ENCODE data around the gene KRTAP10-6.
"Not testable (repeated sequence)": the region's sequence is repeated elsewhere in the genome, so short reads cannot be mapped to it uniquely, and the experiment has no call there.

KRTAP10-6 gene

DNA sequence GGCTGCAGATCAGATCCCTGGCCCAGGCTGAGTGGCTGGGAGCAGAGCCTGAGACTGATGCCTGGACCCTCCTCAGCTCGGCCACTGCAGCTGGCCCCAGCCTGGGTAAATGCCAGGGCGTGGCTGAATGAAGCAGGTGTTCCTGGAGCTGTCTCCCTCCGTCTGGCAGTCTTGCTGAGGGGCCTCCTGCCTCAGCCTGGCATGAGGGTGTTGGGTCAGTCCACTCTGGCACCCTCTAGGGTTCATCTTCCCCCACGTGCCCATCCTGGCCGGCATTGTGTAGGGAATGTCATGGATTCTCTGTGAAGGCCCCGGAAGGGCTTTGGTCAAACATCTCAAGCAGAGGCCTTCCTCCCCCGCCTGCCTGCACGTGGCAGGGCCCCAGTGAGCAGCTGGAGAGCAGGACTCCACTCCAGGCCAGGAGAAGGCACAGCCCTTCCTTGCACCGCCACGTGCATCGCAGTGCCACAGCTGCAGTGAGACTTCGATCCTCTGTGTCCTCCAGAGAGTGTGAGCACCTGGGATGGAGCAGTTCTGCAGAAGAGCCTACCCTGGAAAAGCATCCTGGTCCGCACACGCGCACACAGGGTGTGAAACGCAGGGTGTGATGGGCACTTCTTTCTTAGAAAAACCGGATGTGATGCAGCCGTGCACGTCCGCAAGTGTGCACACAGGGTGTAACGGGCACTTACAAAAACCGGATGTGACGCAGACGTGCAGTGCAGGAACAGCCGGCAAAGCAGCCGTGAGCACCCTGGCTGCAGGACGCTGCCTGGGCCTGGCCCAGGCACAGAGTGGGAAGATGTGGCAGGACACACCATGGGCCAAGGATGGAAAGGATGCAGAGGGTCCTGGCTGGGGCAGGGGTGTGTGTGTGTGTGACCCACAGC is 23.4 kb downstream of the KRTAP10-6 start:
- DNase-seq = no peak

DNA sequence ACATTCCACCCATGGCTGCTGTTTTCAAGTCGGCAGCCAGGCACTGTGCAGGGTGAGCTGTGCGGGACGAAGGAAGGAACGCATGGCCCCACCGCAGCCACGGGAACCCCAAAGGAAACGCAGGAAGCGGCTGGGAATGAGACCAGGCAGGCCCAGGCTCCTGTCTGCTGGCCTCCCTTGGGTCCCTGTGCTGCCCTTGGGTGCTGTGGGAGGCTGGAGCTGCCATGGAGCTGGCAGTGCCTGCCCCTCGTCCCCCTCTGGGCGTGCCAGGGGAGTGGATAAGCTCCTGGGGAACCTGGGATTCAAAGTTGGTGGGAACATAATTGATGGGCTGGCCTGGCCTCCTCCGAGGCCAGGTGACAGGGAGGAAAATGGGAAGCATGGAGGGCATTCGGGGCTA is 24.0 kb downstream of the KRTAP10-6 start:
- in situ Hi-C loops (cut with MboI; ENCODE audit: low pct_unique_long_range_greater_than_20kb, low sequenced_read_pairs) = loop anchor here (25.0 kb wide), 1 partner anchor 106 kb away; the partner anchor contains the start of gene LRRC3
- no peak for DNase-seq

More for the DNA sequence above, 23.4 kb downstream of the KRTAP10-6 start:
- in situ Hi-C loops (cut with MboI; ENCODE audit: low pct_unique_long_range_greater_than_20kb, low sequenced_read_pairs) = loop anchor here (25.0 kb wide), 1 partner anchor 107 kb away; the partner anchor contains the start of gene LRRC3

DNA sequence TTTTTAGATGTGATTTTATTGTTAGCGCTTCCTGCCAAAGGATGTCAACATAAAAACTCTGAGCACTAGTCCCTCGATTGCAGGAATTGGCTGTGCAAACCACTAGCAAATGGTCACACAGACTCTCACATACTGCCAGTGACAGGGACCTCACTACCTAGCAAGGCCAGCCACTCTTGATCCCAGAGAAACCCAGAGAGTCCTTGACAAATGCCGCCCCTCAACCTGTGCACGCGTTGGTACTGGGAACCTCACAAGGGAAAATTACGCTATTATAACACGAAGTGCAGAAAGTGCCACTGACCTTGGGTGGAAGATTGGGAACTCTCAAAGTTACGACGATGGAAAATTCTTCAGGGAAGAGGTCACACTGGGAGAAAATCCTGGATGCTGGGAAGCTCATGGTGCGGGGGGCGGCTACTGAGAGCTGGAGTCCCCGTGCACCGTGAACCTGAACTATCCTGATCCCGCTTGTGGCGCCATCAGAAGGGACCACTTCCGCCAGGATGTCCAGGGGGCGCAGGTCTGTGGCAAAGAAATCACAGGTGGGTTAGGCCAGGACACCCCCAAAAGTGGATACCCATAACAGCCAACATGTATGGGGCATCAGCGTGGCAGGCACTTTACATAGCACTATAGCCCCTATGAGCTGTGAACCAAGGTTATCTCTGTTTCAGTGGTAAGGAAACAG is 24.7 kb downstream of the KRTAP10-6 start:
- no peak for DNase-seq

DNA sequence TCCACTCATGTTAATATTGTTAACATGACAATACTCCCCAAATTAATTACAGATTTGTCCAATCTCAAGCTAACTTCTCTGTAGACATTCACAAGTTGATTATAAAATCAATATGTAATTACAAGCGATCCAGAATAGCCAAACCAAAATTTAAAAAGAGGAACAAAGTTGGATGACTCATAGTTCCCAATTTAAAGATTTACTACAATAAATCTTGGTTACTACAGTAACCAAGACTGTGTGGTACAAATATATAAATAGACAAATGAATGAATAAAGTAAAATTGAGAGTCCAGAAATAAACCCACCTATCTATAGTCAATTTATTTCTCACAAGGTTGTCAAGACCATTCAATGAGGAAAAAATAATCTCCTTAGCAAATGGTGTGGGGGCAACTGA is 25.9 kb downstream of the KRTAP10-6 start:
- in situ Hi-C loops (cut with MboI; ENCODE audit: low pct_unique_long_range_greater_than_20kb, low sequenced_read_pairs) = loop anchor here (25.0 kb wide), 1 partner anchor 104 kb away; the partner anchor contains the start of gene LRRC3
- DNase-seq = peak; percentile 79

More for the DNA sequence above, 24.7 kb downstream of the KRTAP10-6 start:
- in situ Hi-C loops (cut with MboI; ENCODE audit: low pct_unique_long_range_greater_than_20kb, low sequenced_read_pairs) = loop anchor here (25.0 kb wide), 1 partner anchor 105 kb away; the partner anchor contains the start of gene LRRC3

DNA sequence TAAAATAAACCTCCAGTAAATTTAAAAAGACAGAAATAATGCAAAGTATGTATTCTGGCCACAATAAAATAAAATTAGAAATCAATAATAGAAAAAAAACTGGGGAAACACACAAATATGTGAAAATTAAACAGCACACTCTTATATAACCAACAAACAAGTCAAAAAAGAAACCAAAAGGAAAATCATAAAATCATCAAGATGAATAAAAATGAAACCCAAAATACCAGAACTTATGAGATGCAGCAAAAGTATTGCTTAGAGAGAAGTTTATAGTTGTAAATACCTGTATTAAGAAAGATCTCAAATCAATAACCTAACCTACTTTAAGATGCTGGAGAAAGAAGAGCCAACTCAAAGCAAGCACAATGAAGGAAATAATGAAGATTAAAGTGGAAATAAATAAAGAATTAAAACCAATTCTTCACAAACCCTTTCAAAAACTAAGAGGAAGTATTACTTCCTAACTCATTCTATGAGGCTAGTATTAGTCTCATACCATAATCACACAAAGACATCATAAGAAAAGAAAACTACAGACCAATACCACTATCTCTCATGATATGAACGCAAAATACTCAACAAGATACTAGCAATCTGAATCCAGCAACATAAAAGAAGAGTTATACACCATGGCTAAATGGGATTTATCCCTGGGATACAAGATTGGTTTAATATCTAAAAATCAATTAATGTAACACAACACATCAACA is 27.3 kb downstream of the KRTAP10-6 start:
- DNase-seq = no peak
- in situ Hi-C loops (cut with MboI; ENCODE audit: low pct_unique_long_range_greater_than_20kb, low sequenced_read_pairs) = loop anchor here (25.0 kb wide), 1 partner anchor 103 kb away; the partner anchor contains the start of gene LRRC3

DNA sequence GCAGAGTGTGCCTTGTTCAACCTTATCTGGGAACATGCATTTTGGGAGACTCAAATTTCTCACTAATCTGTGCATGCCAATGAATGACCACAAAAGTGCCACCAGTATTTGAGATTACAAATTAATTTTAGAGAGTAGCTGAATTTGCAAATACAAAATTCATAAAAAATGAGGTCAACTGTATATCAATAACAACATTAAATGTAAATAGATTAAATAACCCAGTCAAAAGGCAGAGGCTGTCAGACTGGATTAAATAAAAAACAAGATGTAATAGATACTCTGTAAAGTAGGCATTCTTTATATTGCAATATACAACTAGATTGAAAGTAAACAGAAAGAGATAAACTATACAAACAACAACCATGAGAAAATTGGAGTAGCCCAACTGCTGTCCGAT is 28.2 kb downstream of the KRTAP10-6 start:
- DNase-seq = no peak
- in situ Hi-C loops (cut with MboI; ENCODE audit: low pct_unique_long_range_greater_than_20kb, low sequenced_read_pairs) = loop anchor here (25.0 kb wide), 1 partner anchor 102 kb away; the partner anchor contains the start of gene LRRC3

DNA sequence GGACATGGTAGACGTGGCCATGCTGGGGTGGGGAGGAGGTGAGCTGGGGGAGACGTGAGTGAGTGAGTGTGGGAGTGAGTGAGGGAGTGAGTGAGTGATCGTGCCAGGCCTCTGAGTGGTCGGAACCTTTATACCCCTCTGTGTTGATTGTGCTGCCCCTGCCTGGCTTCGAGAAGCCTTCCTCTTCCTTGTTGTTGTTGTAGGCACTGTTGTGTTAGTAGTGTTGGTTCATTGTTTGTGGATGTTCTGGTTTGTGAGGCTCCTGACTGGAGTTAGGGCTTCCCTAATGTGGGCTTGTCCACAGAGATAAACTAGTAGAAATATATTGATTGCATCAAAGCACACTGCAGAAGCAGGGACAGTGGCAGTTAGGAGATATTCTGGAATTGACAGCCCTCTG is 33.6 kb downstream of the KRTAP10-6 start, which contains the start of gene KRTAP10-3:
TSS of gene KRTAP10-3 (minus strand) at position 101 of the 400 bp plus-strand sequence. CDS start at position 21, 80 bp downstream.
- no peak for DNase-seq
- in situ Hi-C loops (cut with MboI; ENCODE audit: low pct_unique_long_range_greater_than_20kb, low sequenced_read_pairs) = loop anchor here (25.0 kb wide), 1 partner anchor 96 kb away; the partner anchor contains the start of gene LRRC3

DNA sequence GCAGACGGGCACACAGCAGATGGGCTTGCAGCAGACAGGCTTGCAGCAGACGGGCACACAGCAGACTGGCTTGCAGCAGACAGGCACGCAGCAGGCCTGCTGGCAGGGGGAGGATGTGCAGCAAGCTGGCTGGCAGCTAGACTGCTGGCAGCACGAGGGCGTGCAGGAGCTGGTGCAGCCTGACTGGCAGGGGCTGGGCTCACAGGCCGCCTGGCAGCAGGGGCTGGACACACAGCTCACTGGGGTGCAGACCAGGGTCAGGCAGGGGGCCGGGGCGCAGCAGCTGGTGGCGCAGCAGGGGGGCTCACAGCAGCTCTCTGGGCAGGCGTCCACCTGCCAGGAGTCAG is 34.0 kb downstream of the KRTAP10-6 start:
- in situ Hi-C loops (cut with MboI; ENCODE audit: low pct_unique_long_range_greater_than_20kb, low sequenced_read_pairs) = loop anchor here (25.0 kb wide), 1 partner anchor 96 kb away; the partner anchor contains the start of gene LRRC3
- DNase-seq = not testable (repeated sequence)

DNA sequence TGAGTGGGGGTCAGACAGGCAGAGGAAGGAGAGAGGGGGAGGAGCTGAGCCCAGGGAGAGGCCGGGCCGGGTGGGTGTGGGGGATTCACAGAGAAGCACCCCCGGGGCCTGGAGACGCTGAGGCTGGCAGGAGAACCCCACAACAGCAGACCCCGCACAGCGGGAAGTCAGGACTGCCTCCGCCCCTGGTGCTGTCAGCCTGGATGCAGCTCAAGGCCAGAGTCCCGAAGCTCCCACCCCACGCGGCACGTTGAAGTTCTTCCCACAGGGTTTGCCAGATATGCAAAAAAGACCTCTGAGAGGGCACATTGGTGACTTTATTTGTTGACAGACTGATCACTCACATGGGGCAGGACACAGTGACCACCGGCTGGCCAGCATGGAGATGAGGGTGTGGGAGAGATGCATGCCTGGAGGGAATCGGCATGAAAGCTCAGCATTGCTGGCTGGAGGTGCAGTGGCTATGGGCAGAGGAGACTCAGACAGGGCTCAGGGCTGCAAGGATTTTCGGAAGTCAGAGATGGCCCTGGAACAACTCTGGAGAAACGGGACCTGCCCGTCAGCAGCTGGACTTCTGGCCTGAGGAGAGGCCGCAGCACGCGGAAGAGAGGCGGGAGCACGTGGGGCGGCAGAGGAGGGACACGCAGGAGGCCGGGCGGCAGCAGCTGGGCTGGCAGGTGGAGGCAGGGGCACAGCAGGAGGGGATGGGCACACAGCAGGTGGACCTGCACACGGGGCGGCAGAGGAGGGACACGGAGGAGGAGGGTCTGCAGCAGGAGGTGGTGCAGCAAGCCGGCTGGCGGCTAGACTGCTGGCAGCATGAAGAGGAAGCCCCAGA is 34.6 kb downstream of the KRTAP10-6 start:
- DNase-seq = no peak
- in situ Hi-C loops (cut with MboI; ENCODE audit: low pct_unique_long_range_greater_than_20kb, low sequenced_read_pairs) = loop anchor here (25.0 kb wide), 1 partner anchor 95 kb away; the partner anchor contains the start of gene LRRC3

DNA sequence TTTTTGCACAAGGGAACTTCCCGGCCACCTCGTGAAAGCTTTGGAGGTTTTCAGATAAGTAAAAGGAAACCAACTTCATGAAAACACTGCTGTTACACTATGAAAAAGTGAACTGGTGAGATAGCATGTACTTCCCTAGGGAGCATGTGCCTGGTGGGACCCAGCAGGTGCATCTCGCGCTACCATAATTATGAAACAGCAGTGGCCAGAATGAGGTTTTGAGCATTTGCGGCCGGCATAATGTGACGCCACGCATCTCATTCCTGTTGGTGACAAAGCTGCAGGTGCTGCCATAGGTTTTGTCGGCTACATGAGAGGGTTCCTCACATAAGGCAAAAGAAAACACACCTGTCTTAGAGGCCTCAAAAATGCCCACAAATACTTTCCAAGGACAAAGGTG is 35.4 kb downstream of the KRTAP10-6 start:
- in situ Hi-C loops (cut with MboI; ENCODE audit: low pct_unique_long_range_greater_than_20kb, low sequenced_read_pairs) = loop anchor here (25.0 kb wide), 1 partner anchor 95 kb away; the partner anchor contains the start of gene LRRC3

DNA sequence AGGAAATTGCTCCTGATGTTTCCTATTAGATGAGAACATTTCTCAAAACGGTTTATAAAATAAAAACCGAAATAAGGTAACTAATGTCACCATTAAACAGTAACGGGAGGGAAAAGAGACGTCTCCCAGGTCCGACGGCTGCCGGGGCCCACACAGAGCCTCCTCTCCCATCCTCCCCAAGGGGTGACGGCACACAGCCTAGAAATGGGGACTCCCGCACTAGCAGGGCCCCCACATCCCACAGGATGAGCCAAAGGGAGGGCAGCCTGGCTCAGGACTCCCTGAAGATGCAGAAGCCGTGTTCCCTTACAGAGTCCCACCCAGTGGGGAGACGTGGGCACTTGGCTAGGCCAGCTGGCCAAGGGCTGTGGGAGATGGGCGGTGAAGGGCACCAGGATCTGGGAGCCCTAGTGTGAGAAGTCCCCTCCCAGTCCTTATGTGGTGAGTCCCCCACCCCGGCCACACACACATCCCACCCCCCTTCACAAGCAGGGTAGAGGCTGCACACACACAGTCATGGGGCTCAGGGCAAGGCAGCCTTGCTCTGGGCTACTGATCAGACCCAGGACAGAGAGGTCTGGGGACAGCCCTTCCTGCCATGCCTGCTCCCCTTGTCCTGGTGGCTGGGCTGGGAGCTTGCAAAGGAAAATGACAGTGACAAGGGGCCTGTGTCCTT is 37.0 kb downstream of the KRTAP10-6 start:
- no peak for DNase-seq
- in situ Hi-C loops (cut with MboI; ENCODE audit: low pct_unique_long_range_greater_than_20kb, low sequenced_read_pairs) = loop anchor here (25.0 kb wide), 1 partner anchor 93 kb away; the partner anchor contains the start of gene LRRC3

More for the DNA sequence above, 35.4 kb downstream of the KRTAP10-6 start:
- DNase-seq = no peak

DNA sequence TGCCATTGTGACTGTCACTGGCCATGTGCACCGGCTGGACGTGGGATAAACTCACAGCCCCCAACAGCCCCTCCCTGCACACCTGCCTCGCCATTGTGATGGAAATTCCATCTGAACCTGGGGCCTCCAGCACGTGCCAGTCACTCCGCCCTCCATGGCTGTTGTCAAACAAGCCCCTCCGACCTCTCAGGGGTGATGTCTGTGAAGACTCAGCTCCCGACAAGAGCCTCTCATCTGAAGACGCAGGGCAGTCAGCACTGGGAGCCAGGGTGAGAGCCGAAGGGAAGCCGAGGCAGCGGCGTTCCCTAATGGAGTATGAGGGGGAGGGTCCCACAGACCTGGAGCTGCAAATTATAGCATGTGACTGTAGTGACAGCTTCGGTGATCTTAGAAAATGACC is 39.6 kb downstream of the KRTAP10-6 start:
- in situ Hi-C loops (cut with MboI; ENCODE audit: low pct_unique_long_range_greater_than_20kb, low sequenced_read_pairs) = loop anchor here (25.0 kb wide), 1 partner anchor 90 kb away; the partner anchor contains the start of gene LRRC3

DNA sequence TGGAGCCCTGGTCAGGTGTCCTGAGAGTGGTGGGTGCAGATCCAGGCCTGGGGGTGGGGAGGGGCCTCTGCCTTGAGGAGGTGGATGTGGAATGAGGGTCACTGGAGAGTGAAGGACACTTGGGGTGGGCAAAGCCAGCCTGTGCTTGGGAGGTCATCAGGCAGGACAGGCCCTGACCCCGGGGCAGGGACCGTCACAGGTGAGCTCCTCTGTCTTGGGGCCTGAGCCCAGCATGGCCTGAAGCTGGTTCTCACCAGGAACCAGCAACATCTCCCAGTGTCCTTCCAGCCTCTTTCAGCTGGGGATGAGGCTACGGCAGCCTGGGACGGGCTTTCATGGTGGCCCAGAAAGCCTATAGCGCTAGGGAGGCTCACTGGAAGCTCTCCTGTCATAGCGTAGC is 40.2 kb downstream of the KRTAP10-6 start:
- no peak for DNase-seq
- in situ Hi-C loops (cut with MboI; ENCODE audit: low pct_unique_long_range_greater_than_20kb, low sequenced_read_pairs) = loop anchor here (25.0 kb wide), 1 partner anchor 90 kb away; the partner anchor contains the start of gene LRRC3

More for the DNA sequence above, 39.6 kb downstream of the KRTAP10-6 start:
- no peak for DNase-seq

DNA sequence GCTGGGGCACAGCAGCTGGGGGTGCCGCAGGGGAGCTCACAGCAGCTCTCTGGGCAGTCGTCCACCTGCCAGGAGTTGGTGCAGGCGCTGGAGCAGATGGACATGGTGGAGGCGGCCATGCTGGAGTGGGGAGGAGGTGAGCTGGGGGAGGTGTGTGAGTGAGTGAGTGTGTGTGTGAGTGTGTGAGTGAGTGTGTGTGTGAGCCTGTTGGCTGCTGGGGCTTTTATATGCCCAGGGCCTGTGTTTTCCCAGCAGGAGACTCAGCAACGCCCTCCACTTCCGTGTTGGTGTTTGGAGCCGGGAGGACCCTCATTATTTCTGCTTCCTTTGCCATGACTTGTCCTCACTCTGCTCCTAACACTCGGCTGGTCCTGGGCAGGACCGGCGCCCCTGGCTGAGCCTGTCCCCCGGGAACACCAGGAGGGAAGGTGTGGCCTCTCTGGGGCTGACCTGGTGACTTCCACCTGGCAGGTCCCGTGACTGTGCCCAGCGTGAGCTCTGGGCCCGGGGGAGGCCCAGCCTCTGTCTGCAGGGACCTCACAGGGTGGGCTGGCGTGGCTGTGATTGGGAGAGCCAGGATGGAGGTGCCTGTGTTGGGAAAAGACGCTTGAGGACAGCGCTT is 40.9 kb downstream of the KRTAP10-6 start, which contains the start of gene KRTAP10-2:
TSS of gene KRTAP10-2 (minus strand) at position 166 of the 622 bp plus-strand sequence. CDS start at position 119, 47 bp downstream.
- no peak for DNase-seq
- in situ Hi-C loops (cut with MboI; ENCODE audit: low pct_unique_long_range_greater_than_20kb, low sequenced_read_pairs) = loop anchor here (25.0 kb wide), 1 partner anchor 89 kb away; the partner anchor contains the start of gene LRRC3

DNA sequence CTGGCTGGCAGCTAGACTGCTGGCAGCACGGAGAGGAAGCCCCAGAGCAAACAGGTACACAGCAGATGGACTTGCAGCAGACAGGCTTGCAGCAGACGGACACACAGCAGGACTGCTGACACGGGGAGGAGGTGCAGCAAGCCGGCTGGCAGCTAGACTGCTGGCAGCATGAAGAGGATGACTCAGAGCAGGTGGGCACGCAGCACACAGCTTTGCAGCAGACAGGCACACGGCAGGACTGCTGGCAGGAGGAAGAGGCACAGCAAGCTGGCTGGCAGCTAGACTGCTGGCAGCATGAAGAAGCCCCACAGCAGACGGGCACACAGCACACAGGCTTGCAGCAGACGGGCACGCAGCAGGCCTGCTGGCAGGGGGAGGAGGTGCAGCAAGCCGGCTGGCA is 41.5 kb downstream of the KRTAP10-6 start:
- in situ Hi-C loops (cut with MboI; ENCODE audit: low pct_unique_long_range_greater_than_20kb, low sequenced_read_pairs) = loop anchor here (25.0 kb wide), 1 partner anchor 89 kb away; the partner anchor contains the start of gene LRRC3
- DNase-seq = no peak

DNA sequence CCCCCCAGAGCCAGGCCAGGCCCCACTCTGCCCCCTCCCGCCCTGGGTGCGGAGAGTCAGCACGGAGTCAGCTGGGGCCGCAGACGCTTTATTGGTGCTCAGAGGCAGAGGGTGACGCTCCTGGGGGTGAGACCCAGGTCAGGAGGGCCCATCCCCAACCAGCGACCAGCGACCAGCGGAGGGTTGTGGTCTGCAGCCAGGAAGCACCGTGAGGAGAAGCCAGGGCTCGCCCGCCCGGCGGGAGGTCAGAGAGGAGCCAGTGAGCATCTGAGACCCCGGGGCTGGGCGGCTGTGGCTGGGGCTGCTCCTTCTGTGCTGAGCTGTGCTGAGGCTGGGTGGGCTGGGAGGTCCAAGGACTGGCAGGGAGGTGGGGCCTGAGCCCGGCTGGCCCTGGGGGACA is 42.0 kb downstream of the KRTAP10-6 start:
- in situ Hi-C loops (cut with MboI; ENCODE audit: low pct_unique_long_range_greater_than_20kb, low sequenced_read_pairs) = loop anchor here (25.0 kb wide), 1 partner anchor 88 kb away; the partner anchor contains the start of gene LRRC3
- not testable (repeated sequence) for DNase-seq

All from KBM-7 (cell line).